DOHH2 (cell line): Measurements from ENCODE around the gene ABHD12B.

Experiments used
- EZH2phosphoT487 ChIP-seq: fragments of 200-600 bp; sonication (generic); IDR thresholded peaks from 2 replicates; pipeline ENCODE4 v1.6.1; 2017; ENCODE audit warnings: borderline replicate concordance, mild to moderate bottlenecking, antibody characterized with exemption, low read length, moderate library complexity, mixed read lengths
- TF ChIP-seq, protein P1 (sequence below): fragments of 200-600 bp; sonication (generic); IDR thresholded peaks from one replicate; pipeline ENCODE4 v1.5.1; 2014; ENCODE audit warnings: antibody characterized with exemption, mild to moderate bottlenecking, low read depth, low read length; ENCODE audit not compliant: poor library complexity, severe bottlenecking

DNA sequence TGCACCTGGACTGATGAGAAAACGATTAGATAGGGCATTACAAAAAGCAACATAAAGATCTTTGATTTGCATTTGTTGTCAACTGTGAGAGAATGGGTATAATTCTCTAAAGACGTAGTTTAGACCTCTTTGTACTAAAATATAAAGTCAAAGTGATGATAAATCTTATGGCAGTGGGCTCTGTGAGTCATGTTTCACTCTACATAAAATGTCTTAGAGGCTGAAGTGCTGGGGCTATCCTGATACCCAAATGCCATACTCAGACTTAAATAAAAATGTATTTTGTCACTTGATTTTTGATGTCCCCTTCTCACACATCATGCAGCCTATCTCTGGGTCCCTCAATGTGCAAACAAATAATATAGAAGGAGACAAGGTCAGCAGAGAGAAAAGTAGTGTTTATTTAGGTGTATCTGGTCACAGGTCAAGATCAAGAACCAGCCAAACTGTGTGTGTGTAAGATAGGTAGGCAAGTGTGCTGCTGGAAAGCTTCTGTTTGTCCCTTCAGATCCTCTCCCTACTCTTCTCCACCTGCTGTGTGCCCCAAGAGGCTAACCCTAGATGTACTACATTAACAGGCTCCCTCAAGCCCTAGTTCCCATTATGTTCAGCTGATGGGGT is 33.9 kb upstream of the ABHD12B start:
- TF ChIP-seq, protein P1, sequence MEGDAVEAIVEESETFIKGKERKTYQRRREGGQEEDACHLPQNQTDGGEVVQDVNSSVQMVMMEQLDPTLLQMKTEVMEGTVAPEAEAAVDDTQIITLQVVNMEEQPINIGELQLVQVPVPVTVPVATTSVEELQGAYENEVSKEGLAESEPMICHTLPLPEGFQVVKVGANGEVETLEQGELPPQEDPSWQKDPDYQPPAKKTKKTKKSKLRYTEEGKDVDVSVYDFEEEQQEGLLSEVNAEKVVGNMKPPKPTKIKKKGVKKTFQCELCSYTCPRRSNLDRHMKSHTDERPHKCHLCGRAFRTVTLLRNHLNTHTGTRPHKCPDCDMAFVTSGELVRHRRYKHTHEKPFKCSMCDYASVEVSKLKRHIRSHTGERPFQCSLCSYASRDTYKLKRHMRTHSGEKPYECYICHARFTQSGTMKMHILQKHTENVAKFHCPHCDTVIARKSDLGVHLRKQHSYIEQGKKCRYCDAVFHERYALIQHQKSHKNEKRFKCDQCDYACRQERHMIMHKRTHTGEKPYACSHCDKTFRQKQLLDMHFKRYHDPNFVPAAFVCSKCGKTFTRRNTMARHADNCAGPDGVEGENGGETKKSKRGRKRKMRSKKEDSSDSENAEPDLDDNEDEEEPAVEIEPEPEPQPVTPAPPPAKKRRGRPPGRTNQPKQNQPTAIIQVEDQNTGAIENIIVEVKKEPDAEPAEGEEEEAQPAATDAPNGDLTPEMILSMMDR = no peak
- no peak for TF ChIP-seq EZH2phosphoT487
